CD4-positive, alpha-beta memory T cell (primary cell): ENCODE data around the gene FOXN1. TPM values are rescaled to one million over a fixed set of nuclear protein-coding genes. Genes with fewer than 3 reads are reported as not detected.

Source experiments
- CTCF ChIA-PET: fragments of 350-600 bp; sonication (Branson Sonifier 250); formaldehyde crosslinking; loops from one replicate; lab custom pipeline; 2021; ENCODE audit warnings: inconsistent platforms; ENCODE audit not compliant: partially characterized antibody; lab: Charles Lee
- POLR2A ChIA-PET: fragments of 350-600 bp; sonication (Branson Sonifier 250); formaldehyde crosslinking; loops from one replicate; lab custom pipeline; 2021; ENCODE audit not compliant: partially characterized antibody; lab: Charles Lee
- DNase-seq, 5 donors: peaks; one replicate each; pipeline versions ENCODE4 v3.0.0 to v3.0.0-alpha.2; 2020 to 2022; ENCODE audit warnings: mixed read lengths in 1 of 5
- H3K27ac ChIP-seq: one replicate; pipeline ENCODE4 v1.7.0; 2013; ENCODE audit warnings: low read depth, low read length
- H3K27me3 ChIP-seq: 2 replicates; pipeline ENCODE4 v1.7.0; 2013; ENCODE audit warnings: mild to moderate bottlenecking, low read length, moderate library complexity; ENCODE audit not compliant: insufficient read depth
- H3K36me3 ChIP-seq: 2 replicates; pipeline ENCODE4 v1.7.0; 2013; ENCODE audit warnings: mild to moderate bottlenecking, low read length, moderate library complexity; ENCODE audit not compliant: insufficient read depth
- H3K4me1 ChIP-seq: 2 replicates; pipeline ENCODE4 v1.7.0; 2013; ENCODE audit warnings: mild to moderate bottlenecking, low read length, moderate library complexity; ENCODE audit not compliant: insufficient read depth
- H3K4me3 ChIP-seq, 2 donors: one replicate each; pipeline ENCODE4 v1.7.0; 2013; ENCODE audit warnings: low read length in 2 of 2, mild to moderate bottlenecking in 1 of 2
- H3K9me3 ChIP-seq, 2 donors: one replicate each; pipeline ENCODE4 v1.7.0; 2013; ENCODE audit warnings: low read length in 2 of 2, control low read depth in 1 of 2; ENCODE audit not compliant: control insufficient read depth in 1 of 2
- H3K27ac Mint-ChIP-seq, 7 donors: one replicate each; pipeline ENCODE4 v1.8.0; 2020 to 2021; ENCODE audit warnings: mixed read lengths in 7 of 7, mild to moderate bottlenecking in 6 of 7, inconsistent platforms in 3 of 7, moderate library complexity in 3 of 7
- H3K27me3 Mint-ChIP-seq, 2 donors: one replicate each; pipeline ENCODE4 v1.8.0; 2020 to 2021; ENCODE audit warnings: mixed read lengths in 2 of 2
- H3K36me3 Mint-ChIP-seq, 2 donors: one replicate each; pipeline ENCODE4 v1.8.0; 2020 to 2021; ENCODE audit warnings: mixed read lengths in 2 of 2, inconsistent platforms in 1 of 2, mild to moderate bottlenecking in 1 of 2
- H3K4me1 Mint-ChIP-seq, 4 donors: one replicate each; pipeline ENCODE4 v1.8.0; 2020 to 2021; ENCODE audit warnings: mixed read lengths in 4 of 4, mild to moderate bottlenecking in 1 of 4
- H3K4me3 Mint-ChIP-seq, 8 donors: one replicate each; pipeline ENCODE4 v1.8.0; 2020 to 2021; ENCODE audit warnings: mixed read lengths in 8 of 8, mild to moderate bottlenecking in 7 of 8, moderate library complexity in 6 of 8, inconsistent platforms in 3 of 8
- H3K9me3 Mint-ChIP-seq, 8 donors: one replicate each; pipeline ENCODE4 v1.8.0; 2020 to 2021; ENCODE audit warnings: mixed read lengths in 8 of 8, mild to moderate bottlenecking in 5 of 8, inconsistent platforms in 3 of 8, moderate library complexity in 1 of 8
- intact Hi-C: fragments of 100-400 bp; cut with micrococcal nuclease; formaldehyde crosslinking; loops from one replicate; pipeline ENCODE4 v1.15.1; 2023
- polyA plus RNA-seq, 2 donors: library from polyadenylated mRNA; unstranded; fragments of 300-500 nt; fragmentation: Illumina TruSeq; gene quantifications; one replicate each; pipeline ENCODE4 v1.2.3, GENCODE V29; 2021
- total RNA-seq, 2 experiments: library from RNA; stranded (reverse); gene quantifications; one replicate each; pipeline ENCODE4 v1.2.3, GENCODE V29; 2021

The FOXN1 gene
- total and polyA plus RNA-seq, 4 experiments from 2014 or later: not detected

GRCh38 chr17:28478712-28479615 lies 27.2 kb upstream of the FOXN1 start:
- no peaks in the 10 kb centered on the region for H3K36me3 ChIP-seq
- no peak overlapping the region for H3K27ac ChIP-seq
- CTCF ChIA-PET: no interaction called here
- H3K9me3 ChIP-seq: no peaks in the 10 kb centered on the region
- H3K27me3 ChIP-seq: no peaks in the 10 kb centered on the region
- H3K9me3 Mint-ChIP-seq: peaks cover 0 to under 1% (median 0%) of the 10 kb centered on the region in 8 donors
- POLR2A ChIA-PET: no interaction called here
- H3K4me1 ChIP-seq: peaks cover 6% of the 10 kb centered on the region
- no peaks in the 10 kb centered on the region for H3K27me3 Mint-ChIP-seq
- no peak overlapping the region for H3K4me3 Mint-ChIP-seq
- no peak for DNase-seq
- no peak overlapping the region for H3K4me3 ChIP-seq
- peaks cover 6 to 10% (median 7%) of the 10 kb centered on the region in 4 donors for H3K4me1 Mint-ChIP-seq
- H3K36me3 Mint-ChIP-seq: no peaks in the 10 kb centered on the region
- H3K27ac Mint-ChIP-seq: no peak overlapping the region
- intact Hi-C loops: no loop called here

GRCh38 chr17:28480278-28480677 lies 25.9 kb upstream of the FOXN1 start:
- CTCF ChIA-PET: no interaction called here
- H3K27ac Mint-ChIP-seq: no peak overlapping the region

GRCh38 chr17:28480799-28481571 lies 25.2 kb upstream of the FOXN1 start:
- no peak overlapping the region for H3K27ac ChIP-seq
- Mint-ChIP-seq H3K27ac (no peak overlapping the region), H3K4me3 (no peak overlapping the region), H3K27me3 (no peaks in the 10 kb centered on the region), H3K36me3 (no peaks in the 10 kb centered on the region), H3K9me3 (no peaks in the 10 kb centered on the region), H3K4me1 (peaks cover 0 to 1% (median 0%) of the 10 kb centered on the region in 4 donors)
- H3K36me3 ChIP-seq: no peaks in the 10 kb centered on the region
- no peak overlapping the region for H3K4me3 ChIP-seq
- intact Hi-C loops: no loop called here
- no peaks in the 10 kb centered on the region for H3K4me1 ChIP-seq
- no peaks in the 10 kb centered on the region for H3K27me3 ChIP-seq
- ChIA-PET POLR2A (no interaction called here), CTCF (no interaction called here)
- no peak for DNase-seq
- no peaks in the 10 kb centered on the region for H3K9me3 ChIP-seq

More at GRCh38 chr17:28480278-28480677, 25.9 kb upstream of the FOXN1 start:
- Histone ChIP-seq H3K27me3 (no peaks in the 10 kb centered on the region), H3K9me3 (no peaks in the 10 kb centered on the region), H3K4me1 (peaks cover 5% of the 10 kb centered on the region), H3K27ac (no peak overlapping the region), H3K4me3 (no peak overlapping the region), H3K36me3 (no peaks in the 10 kb centered on the region)
- no peak for DNase-seq
- POLR2A ChIA-PET: no interaction called here
- intact Hi-C loops: no loop called here
- Mint-ChIP-seq H3K27me3 (no peaks in the 10 kb centered on the region), H3K9me3 (no peaks in the 10 kb centered on the region), H3K4me1 (peaks cover 4 to 8% (median 5%) of the 10 kb centered on the region in 4 donors), H3K4me3 (no peak overlapping the region), H3K36me3 (no peaks in the 10 kb centered on the region)

- ChIA-PET POLR2A (no interaction called here), CTCF (interaction anchor here (2.0 kb wide), 1 partner anchor 12 kb away, joined by 8 read pairs; no protein-coding TSS in a partner anchor)
- H3K27me3 Mint-ChIP-seq: no peaks in the 10 kb centered on the region
- no peaks in the 10 kb centered on the region for H3K36me3 Mint-ChIP-seq
- no peak overlapping the region for H3K4me3 Mint-ChIP-seq
- Histone ChIP-seq H3K27me3 (no peaks in the 10 kb centered on the region), H3K4me3 (no peak overlapping the region), H3K27ac (no peak overlapping the region), H3K9me3 (no peaks in the 10 kb centered on the region), H3K36me3 (no peaks in the 10 kb centered on the region), H3K4me1 (no peaks in the 10 kb centered on the region)
- H3K4me1 Mint-ChIP-seq: no peaks in the 10 kb centered on the region
- DNase-seq: no peak
- H3K9me3 Mint-ChIP-seq: no peaks in the 10 kb centered on the region
- no peak overlapping the region for H3K27ac Mint-ChIP-seq
- intact Hi-C loops: no loop called here
Measured at GRCh38 chr17:28482551-28483199, 23.5 kb upstream of the FOXN1 start.

GRCh38 chr17:28484296-28484695 lies 21.9 kb upstream of the FOXN1 start:
- Histone ChIP-seq H3K27me3 (no peaks in the 10 kb centered on the region), H3K9me3 (no peaks in the 10 kb centered on the region), H3K36me3 (no peaks in the 10 kb centered on the region), H3K4me1 (no peaks in the 10 kb centered on the region), H3K4me3 (no peak overlapping the region), H3K27ac (no peak overlapping the region)
- DNase-seq: no peak
- Mint-ChIP-seq H3K27ac (peak overlapping the region in 1 of 7 donors; percentile 4), H3K27me3 (no peaks in the 10 kb centered on the region), H3K4me1 (no peaks in the 10 kb centered on the region), H3K9me3 (no peaks in the 10 kb centered on the region), H3K36me3 (no peaks in the 10 kb centered on the region), H3K4me3 (no peak overlapping the region)
- ChIA-PET POLR2A (no interaction called here), CTCF (interaction anchor here (2.0 kb wide), 1 partner anchor 11 kb away, joined by 8 read pairs; no protein-coding TSS in a partner anchor)
- intact Hi-C loops: no loop called here

GRCh38 chr17:28485049-28485448 lies 21.1 kb upstream of the FOXN1 start:
- no peak overlapping the region for H3K4me3 Mint-ChIP-seq
- no peaks in the 10 kb centered on the region for H3K27me3 Mint-ChIP-seq
- no peak for DNase-seq
- no peaks in the 10 kb centered on the region for H3K36me3 ChIP-seq
- H3K36me3 Mint-ChIP-seq: no peaks in the 10 kb centered on the region
- intact Hi-C loops: no loop called here
- no peaks in the 10 kb centered on the region for H3K4me1 ChIP-seq
- no peaks in the 10 kb centered on the region for H3K9me3 ChIP-seq
- no peak overlapping the region for H3K4me3 ChIP-seq
- ChIA-PET CTCF (interaction anchor here (1.7 to 2.0 kb wide), 2 partner anchors 10 kb away, joined by 5 to 8 read pairs; no protein-coding TSS in a partner anchor), POLR2A (no interaction called here)
- H3K27ac ChIP-seq: no peak overlapping the region
- H3K9me3 Mint-ChIP-seq: no peaks in the 10 kb centered on the region
- no peak overlapping the region for H3K27ac Mint-ChIP-seq
- H3K4me1 Mint-ChIP-seq: no peaks in the 10 kb centered on the region
- no peaks in the 10 kb centered on the region for H3K27me3 ChIP-seq
